Right ventricle myocardium superior (tissue), 1 donor: ENCODE data around the gene BIRC6. TPM values are rescaled to one million over a fixed set of nuclear protein-coding genes. Genes with fewer than 3 reads are reported as not detected.

ENCODE experiments used
- ATAC-seq: fragments of 200-7000 bp; cut with Tn5 transposase; one replicate; pipeline ENCODE4 v1.9.1; 2020; ENCODE audit warnings: mild to moderate bottlenecking; ENCODE audit not compliant: poor library complexity
- DNase-seq: peaks from one replicate; pipeline ENCODE4 v3.0.0-alpha.2; 2020
- intact Hi-C: fragments of 100-400 bp; cut with DNase I; formaldehyde crosslinking; loops from one replicate; pipeline ENCODE4 v1.11.2; 2022
- total RNA-seq: library from RNA; stranded (reverse); fragmentation: NEBNext Ultra II Directional; extraction: Animal tissue kit (Norgen Biotek cat#: 25700); gene quantifications from one replicate; pipeline ENCODE4 v1.2.1, GENCODE V29; 2021
- donor health status: DM: no; HTN: yes; CAD: no; lungs with severe emphysema.

Gene BIRC6
- total RNA-seq, 1 donor from 2014 or later = 32.9 TPM

DNA sequence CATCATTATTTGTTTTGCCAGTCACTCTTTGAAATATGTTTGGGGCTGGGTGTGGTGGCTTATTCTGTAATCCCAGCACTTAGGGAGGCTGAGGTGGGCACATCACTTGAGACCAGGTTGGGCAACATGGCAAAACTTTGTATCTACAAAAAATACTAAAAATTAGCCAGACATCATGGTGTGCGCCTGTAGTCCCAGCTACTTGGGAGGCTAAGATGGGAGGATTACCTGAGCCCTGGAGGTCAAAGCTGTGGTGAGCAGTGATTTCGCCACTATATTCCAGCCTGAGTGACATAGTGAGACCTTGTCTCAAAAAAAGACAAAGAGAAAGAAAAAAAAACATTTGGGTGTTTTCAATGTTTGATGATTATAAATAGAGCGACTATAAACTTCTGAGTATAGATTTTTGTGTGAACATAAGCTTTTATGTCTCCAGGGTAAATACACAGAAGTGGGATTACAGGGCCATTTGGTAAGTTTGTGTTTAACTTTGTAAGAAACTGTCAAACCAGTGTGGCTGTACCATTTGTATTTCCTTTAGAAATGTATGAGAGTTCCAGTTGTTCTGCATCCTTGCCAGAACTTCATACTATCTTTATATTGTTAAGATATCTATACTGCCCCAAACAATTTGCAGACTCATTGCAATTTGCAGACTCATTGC is 15.8 kb downstream of the BIRC6 start:
- no peak for DNase-seq
- intact Hi-C loops = no loop called here
- ATAC-seq = no peak

- intact Hi-C loops = no loop called here
Measured at GRCh38 chr2:32375228-32375892, 18.5 kb downstream of the BIRC6 start.

DNA sequence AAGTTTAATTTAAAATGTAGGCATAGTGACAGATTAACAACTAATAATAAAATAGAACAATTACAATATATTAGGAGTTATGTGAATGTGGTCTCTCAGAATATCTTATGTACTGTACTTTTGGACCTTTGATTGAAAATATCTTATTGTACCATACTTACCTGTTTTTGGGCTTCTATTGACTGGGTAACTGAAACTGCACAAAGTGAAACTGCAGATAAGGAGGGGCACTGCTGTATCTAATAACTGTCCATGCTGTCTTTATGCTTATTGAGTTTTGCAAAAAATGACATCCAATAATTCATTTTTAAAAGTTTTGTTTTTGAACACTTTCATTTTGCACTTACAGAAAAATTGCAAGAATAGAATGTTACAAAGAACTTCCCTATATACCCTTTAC is 19.9 kb downstream of the BIRC6 start:
- intact Hi-C loops = no loop called here
- ATAC-seq (no peak), DNase-seq (no peak)

More at GRCh38 chr2:32375228-32375892, 18.5 kb downstream of the BIRC6 start:
- ATAC-seq = no peak
- no peak for DNase-seq

DNA sequence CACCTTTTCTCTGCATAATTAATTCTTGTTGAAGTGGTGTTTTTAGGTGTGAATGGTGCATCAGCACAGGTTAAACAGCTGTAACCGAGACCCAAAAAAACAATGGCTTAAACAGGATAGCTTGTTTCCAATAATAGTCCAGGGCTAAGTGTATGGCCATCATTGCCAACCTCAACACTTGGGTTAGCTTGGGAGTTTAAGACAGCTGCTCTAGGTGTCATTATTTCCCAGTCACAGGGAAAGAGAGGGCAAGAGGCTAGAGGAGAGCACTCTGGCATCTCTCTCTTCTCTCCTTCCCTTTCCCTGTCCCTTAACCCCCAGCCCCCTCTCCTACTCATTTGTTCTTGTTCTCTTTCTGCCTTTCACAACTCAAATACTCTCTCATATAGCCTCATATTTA is 21.1 kb downstream of the BIRC6 start:
- no peak for ATAC-seq
- intact Hi-C loops = no loop called here
- DNase-seq = no peak

DNA sequence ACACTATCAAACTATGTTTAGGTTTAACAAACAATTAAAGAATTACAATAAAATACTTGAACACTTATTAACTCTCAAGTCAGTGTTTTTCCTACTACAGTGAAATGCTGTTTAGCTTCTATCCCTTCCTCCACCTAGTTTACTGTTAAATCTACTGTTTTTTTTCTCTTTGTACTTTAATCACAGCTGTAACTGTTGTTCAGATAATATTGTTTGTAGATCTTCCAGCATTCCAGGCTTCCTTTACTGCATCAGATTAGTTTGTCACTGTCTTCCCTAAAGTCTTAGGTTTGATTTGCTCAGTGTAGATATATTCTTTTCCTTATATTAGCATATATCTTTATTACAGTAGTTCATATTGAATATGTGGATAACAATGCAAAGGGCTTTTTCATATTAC is 22.5 kb downstream of the BIRC6 start:
- no peak for ATAC-seq
- DNase-seq = no peak
- intact Hi-C loops = no loop called here

- ATAC-seq (no peak), DNase-seq (no peak)
- intact Hi-C loops = no loop called here
Measured at GRCh38 chr2:32383858-32384257, 27.0 kb downstream of the BIRC6 start.

GRCh38 chr2:32384529-32384928 is 27.7 kb downstream of the BIRC6 start:
- ATAC-seq (no peak), DNase-seq (no peak)
- intact Hi-C loops = no loop called here

GRCh38 chr2:32386739-32387138 is 29.9 kb downstream of the BIRC6 start:
- ATAC-seq (no peak), DNase-seq (no peak)
- intact Hi-C loops = no loop called here

- no peak for DNase-seq
- intact Hi-C loops = no loop called here
- no peak for ATAC-seq
Measured at GRCh38 chr2:32399221-32399620, 42.4 kb downstream of the BIRC6 start.

DNA sequence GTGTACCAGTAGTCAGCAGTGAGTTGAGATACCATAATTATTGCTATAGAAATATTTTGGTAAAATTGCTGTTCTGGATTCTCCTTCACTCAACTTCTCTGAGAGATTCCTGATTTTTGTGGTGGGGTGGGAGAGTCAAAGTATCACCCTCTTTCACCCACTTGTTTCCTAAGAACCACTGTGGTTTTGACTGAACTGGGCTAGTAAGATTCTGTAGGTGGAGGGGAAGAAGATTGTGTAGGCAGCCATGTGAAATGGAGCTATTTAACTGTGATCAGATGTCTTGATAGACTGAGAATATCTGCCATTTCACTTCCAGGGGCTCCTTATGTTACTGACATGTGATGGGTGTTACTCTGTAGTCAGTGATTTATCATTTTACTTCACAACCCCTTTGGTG is 45.3 kb downstream of the BIRC6 start:
- no peak for ATAC-seq

DNA sequence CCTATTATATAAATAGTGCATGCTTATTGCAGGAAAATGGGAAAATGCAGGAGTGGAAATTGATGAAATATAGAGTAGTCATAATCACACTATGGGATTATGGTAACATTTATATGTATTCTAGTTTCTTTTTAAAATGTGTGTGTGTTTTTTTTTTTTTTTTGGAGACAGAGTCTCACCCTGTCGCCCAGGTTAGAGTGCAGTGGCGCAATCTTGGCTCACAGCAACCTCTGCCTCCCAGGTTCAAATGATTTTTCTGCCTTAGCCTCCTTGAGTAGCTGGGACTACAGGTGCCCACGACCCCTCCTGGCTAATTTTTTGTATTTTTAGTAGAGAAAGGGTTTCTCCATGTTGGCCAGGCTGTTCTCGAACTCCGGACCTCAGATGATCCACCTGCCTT is 47.0 kb downstream of the BIRC6 start:
- DNase-seq (no peak), ATAC-seq (no peak)
- intact Hi-C loops = no loop called here

More for the DNA sequence above, 45.3 kb downstream of the BIRC6 start:
- intact Hi-C loops = no loop called here
- DNase-seq = no peak

GRCh38 chr2:32404691-32405090 is 47.9 kb downstream of the BIRC6 start:
- DNase-seq (no peak), ATAC-seq (no peak)
- intact Hi-C loops = no loop called here

- intact Hi-C loops = no loop called here
- no peak for DNase-seq
- ATAC-seq = no peak
Measured at GRCh38 chr2:32416519-32416918, 59.7 kb downstream of the BIRC6 start.

DNA sequence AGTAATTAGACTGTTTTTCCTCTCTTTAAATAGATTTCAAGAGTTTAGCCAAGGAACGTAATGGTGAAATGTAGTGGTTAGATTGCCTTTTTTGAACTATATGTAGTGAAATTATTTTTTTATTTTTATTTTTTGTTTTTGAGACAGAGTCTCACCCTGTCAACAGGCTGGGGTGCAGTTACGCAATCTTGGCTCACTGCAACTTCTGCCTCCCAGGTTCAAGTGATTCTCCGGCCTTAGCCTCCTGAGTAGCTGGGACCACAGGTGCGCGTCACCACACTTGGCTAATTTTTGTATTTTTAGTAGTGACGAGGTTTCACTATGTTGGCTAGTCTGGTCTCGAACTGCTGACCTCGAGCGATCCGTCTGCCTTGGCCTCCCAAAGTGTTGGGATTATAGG is 60.8 kb downstream of the BIRC6 start:
- intact Hi-C loops = no loop called here
- DNase-seq (no peak), ATAC-seq (no peak)

DNA sequence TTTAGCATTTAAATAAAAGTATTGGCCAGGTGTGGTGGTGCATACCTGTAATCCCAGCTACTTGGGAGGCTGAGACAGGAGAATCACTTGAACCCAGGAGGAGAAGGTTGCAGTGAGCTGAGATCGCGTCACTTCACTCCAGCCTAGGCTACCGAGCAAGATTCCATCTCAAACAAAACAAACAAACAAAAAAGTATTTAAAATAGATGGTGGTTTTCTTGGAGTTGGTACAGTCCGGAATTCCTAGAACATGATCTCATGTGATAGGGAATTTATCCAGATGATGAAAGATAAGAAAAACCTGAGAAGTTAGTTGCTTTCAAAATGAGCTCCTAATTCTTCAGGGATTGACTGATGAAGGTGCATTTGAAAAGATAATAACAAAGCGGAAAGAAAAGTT is 62.0 kb downstream of the BIRC6 start:
- intact Hi-C loops = no loop called here
- no peak for DNase-seq
- no peak for ATAC-seq

GRCh38 chr2:32422133-32422532 is 65.3 kb downstream of the BIRC6 start:
- no peak for DNase-seq
- intact Hi-C loops = no loop called here
- no peak for ATAC-seq

DNA sequence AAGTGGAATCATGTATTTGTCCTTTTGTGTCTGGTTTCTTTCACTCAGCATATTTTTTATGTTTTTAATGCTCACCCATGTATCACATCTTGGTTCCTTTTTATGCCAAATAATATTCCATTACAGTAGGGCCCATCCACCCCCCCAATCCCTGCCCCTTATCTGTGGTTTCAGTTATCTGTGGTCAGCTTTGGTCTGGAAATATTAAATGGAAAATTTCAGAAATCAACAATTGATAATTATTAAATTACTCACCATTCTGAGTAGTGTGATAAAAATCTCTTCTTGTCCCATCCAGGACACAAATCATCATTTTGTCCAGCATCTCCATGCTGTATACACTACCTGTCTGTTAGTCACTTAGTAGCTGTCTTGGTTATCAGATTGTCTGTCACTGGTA is 66.7 kb downstream of the BIRC6 start:
- intact Hi-C loops = no loop called here
- ATAC-seq (no peak), DNase-seq (no peak)

DNA sequence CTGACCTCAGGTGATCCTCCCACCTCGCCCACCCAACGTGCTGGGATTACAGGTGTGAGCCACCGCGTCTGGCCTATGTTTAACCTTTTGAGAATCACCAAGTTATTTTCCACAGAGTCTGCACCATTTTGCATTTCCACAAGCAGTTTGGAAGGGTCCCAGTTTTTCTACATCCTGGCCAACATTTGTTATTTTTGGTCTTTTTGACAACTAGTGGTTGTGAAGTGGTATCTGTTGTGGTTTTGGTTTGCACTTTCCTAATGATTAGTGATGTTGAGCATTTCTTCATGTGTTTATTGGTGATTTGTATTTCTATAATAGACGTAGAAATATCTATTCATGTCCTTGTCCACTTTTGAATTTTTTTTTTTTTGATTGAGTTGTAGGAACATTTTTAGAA is 67.9 kb downstream of the BIRC6 start:
- DNase-seq (no peak), ATAC-seq (no peak)
- intact Hi-C loops = no loop called here

- ATAC-seq (no peak), DNase-seq (no peak)
- intact Hi-C loops = no loop called here
Measured at GRCh38 chr2:32425719-32426141, 68.9 kb downstream of the BIRC6 start.

- ATAC-seq (no peak), DNase-seq (no peak)
- intact Hi-C loops = no loop called here
Measured at GRCh38 chr2:32427672-32428610, 71.1 kb downstream of the BIRC6 start.
